Measurements from ENCODE around the gene PTRHD1.
"Not testable (repeated sequence)": the region's sequence is repeated elsewhere in the genome, so short reads cannot be mapped to it uniquely, and the experiment has no call there.

- not testable (repeated sequence) for TF ChIP-seq CTCF (conservative IDR thresholded peaks at IDR 0.05 in 1 of 2, IDR thresholded peaks at IDR 0.05 in 1 of 2; ENCODE audit: low read depth in 1 of 2, low read length in 2 of 2); EZH2 (IDR thresholded peaks at IDR 0.05; ENCODE audit: low read length, missing control alignments)
These were observed 7.3 kb upstream of the PTRHD1 start for GRCh38 chr2:24800487-24800886.
